HEK293T (cell line): ENCODE measurements around the gene LCN9.

Experiments
- ARNT ChIP-seq: fragments of 450-650 bp; IDR thresholded peaks from 2 replicates; pipeline ENCODE4 v1.6.1; 2017; ENCODE audit warnings: mild to moderate bottlenecking
- BHLHE40 ChIP-seq: fragments of 450-650 bp; IDR thresholded peaks from 2 replicates; pipeline ENCODE4 v1.6.1; 2016; ENCODE audit warnings: mild to moderate bottlenecking, moderate library complexity, borderline replicate concordance
- ELF4 ChIP-seq: fragments of 450-650 bp; IDR thresholded peaks from 2 replicates; pipeline ENCODE4 v1.6.1; 2017; ENCODE audit warnings: antibody characterized with exemption
- FOXK2 ChIP-seq: fragments of 450-650 bp; IDR thresholded peaks from 2 replicates; pipeline ENCODE4 v1.6.1; 2016; ENCODE audit warnings: mild to moderate bottlenecking
- FOXM1 ChIP-seq: fragments of 450-650 bp; IDR thresholded peaks from 2 replicates; pipeline ENCODE4 v1.6.1; 2017; ENCODE audit warnings: mild to moderate bottlenecking, borderline replicate concordance
- L3MBTL2 ChIP-seq: fragments of 450-650 bp; conservative IDR thresholded peaks from 2 replicates; pipeline ENCODE4 v1.6.1; 2016; ENCODE audit warnings: mild to moderate bottlenecking
- NFRKB ChIP-seq: fragments of 450-650 bp; IDR thresholded peaks from 2 replicates; pipeline ENCODE4 v1.6.1; 2016; ENCODE audit warnings: mild to moderate bottlenecking, moderate library complexity
- PKNOX1 ChIP-seq: fragments of 450-650 bp; IDR thresholded peaks from 2 replicates; pipeline ENCODE4 v1.6.1; 2016
- SP1 ChIP-seq: fragments of 450-650 bp; IDR thresholded peaks from 2 replicates; pipeline ENCODE4 v1.6.1; 2017
- SUZ12 ChIP-seq: fragments of 450-650 bp; IDR thresholded peaks from 2 replicates; pipeline ENCODE4 v1.6.1; 2016; ENCODE audit warnings: mild to moderate bottlenecking
- TARDBP ChIP-seq: fragments of 450-650 bp; IDR thresholded peaks from 2 replicates; pipeline ENCODE4 v1.6.1; 2016

DNA sequence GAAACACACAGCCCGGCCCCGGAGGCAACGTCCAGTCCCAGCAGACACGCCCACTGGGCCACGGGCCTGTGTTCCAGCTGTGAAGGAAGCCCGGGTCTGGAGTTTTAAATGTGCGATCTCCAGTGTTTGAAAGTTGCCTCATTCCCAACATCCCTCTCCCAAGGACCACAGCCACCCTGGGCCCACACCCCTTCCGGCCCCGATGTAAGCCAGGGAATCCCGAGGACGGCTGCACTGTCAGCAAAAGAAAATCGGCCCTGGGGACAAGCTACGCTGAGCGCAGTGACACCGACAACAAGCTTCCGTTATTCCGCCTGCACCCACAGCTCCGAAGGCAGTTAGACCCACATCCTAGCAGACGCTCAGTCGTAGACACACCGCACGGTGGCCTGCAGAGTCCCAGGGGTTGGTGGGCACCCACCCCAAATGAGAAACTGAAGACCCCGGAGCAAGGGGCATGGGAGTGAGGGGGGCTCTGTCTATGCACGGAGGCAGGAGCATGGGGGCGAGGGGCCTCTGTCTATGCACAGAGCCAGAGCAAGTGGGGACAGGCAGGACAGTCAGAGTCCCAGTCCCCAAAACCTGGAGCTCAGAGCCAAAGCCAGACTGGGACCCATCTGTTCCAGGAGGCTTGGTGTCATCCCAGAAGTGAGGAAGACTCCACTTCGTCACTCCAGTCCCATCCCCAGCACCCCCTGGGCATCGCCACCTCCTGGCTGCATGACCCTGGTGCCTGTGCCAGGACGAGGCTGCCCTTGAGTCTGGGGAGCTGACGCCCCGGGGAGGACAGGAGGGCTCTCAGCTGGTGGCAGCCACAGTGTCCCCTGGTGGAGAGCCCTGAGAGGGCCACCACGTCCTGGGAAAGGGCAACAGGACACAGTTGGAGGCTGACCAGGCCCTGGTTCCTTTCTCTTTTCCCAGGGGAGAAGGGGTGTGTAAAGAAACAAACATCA lies 47.2 kb upstream of the LCN9 start:
- TF ChIP-seq ARNT = no peak
- TF ChIP-seq TARDBP = no peak
- no peak for TF ChIP-seq L3MBTL2
- TF ChIP-seq SP1 = no peak
- no peak for TF ChIP-seq FOXM1
- TF ChIP-seq NFRKB = no peak
- no peak for TF ChIP-seq SUZ12
- TF ChIP-seq PKNOX1 = no peak
- no peak for TF ChIP-seq ELF4
- no peak for TF ChIP-seq BHLHE40
- TF ChIP-seq FOXK2 = no peak
